Measurements from ENCODE around the gene ST8SIA5.

ST8SIA5 gene

DNA sequence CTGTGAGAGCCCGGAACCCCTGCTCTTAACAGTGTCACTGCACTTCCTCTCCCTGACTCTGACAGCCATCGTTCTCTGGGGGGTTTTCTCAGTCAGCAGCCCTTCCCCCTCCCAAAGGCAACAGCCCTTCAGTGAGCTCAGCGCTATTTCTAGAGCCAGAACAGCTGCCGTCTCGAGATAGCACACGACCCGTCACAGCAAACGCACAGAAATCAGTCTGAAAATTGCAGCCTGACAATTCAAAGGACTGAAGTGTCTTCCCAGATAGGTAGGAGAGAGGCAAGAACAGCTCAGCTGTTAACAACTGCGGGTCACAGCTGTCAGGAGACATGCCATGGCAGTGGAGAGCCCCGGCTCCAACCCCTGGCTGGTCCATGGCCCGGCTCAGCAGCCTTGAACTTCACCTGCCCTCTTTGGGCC, 45.4 kb downstream of the ST8SIA5 start:
- no peak for DNase-seq (ENCODE audit: low spot score)

DNA sequence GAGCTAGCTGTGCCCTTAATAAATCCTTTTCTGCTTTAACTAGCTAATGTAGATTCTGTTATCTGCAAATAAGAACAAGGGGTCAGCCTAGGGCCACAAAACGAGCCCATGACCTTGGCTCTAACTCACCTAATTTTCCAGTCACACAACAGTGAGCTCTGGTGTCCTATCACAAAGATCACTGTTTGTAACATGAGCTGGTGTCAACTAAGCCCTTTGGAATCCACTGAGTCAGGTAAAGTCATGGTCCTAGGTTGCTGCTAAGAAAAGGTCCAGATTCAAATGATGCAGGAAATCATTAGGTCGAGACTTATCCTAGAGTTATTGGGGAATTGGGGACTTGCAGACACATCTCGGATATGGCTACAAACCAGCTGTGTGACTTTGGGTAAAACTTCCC, 49.9 kb downstream of the ST8SIA5 start:
- no peak for DNase-seq (ENCODE audit: low spot score)

DNA sequence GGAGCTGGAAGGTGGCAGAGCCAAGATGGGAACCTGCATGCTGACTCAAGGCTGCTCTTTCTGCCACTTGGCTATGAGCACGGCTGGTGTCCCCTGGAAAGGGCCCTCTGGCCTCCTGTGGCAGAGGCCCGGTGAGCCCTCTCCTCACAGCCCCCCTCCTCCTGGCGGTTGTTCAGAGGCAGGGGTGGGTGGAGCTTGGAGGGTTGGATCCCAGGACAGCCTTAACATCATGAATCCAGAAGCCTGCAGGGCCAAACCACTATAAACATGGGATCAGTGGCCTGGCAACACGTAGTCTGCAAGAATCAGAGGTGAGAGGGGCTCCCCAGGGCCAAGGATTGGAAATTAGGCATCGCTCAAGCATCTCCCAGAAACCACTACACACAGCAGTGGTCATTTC, 51.3 kb downstream of the ST8SIA5 start:
- DNase-seq (ENCODE audit: low spot score) = no peak

DNA sequence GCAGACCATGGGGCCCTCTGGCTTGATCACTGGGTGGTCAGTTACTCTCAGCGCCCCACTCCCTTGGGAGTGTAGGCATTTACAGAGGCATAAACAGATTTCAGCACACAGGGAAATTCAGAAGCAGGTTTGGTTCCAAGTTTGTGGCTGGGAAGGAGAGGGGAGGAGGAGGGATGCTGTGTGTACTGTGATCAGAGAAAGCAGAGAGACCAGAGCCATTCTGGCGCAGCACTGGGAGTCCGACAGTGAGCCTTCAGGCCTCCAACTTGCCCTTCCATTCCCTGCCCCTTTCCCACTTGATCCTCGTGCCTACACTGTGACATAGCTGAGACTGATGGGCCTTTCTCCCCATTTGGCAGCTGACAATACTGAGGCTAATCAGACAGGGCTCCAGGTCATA, 52.0 kb downstream of the ST8SIA5 start:
- DNase-seq (ENCODE audit: low spot score) = no peak

DNA sequence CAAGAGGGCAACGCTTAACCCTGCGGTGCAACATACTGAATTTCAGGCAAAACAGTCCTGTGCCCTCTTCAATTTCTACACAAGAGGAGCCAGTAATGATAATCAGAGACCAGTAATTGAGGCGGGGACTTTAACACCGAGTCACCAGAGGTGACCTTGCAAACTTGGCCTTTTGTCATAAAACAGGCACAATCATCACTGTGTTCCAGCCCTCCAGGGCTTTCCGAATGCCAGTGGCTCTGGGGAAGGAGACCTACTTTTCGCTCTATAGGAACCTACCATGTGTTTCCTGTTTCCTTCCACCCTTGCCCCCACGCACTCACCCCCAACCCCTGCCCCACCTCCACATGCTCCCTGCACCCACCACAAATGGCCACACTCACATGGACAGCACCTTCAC, 52.7 kb downstream of the ST8SIA5 start:
- no peak for DNase-seq (ENCODE audit: low spot score)

DNA sequence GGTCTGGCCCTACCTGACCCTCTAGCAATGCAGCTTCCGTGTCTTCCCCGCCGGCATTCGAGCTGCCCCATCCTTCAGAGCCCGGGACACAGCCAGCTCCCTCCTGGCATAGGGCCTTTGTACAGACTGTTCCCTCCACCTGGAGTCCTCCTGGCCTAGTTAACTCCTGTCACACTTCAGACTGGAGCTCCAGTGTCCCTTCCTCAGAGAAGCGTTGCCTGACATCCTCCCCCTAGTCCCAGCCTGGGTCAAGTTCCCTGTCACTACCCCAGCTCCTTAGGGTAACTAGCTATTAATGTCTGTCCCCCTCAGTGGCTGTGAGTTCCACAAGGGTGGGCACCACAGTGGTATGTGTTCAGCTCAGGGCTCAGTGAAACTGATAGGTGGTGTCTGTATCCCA, 54.4 kb downstream of the ST8SIA5 start:
- no peak for DNase-seq (ENCODE audit: low spot score)

DNA sequence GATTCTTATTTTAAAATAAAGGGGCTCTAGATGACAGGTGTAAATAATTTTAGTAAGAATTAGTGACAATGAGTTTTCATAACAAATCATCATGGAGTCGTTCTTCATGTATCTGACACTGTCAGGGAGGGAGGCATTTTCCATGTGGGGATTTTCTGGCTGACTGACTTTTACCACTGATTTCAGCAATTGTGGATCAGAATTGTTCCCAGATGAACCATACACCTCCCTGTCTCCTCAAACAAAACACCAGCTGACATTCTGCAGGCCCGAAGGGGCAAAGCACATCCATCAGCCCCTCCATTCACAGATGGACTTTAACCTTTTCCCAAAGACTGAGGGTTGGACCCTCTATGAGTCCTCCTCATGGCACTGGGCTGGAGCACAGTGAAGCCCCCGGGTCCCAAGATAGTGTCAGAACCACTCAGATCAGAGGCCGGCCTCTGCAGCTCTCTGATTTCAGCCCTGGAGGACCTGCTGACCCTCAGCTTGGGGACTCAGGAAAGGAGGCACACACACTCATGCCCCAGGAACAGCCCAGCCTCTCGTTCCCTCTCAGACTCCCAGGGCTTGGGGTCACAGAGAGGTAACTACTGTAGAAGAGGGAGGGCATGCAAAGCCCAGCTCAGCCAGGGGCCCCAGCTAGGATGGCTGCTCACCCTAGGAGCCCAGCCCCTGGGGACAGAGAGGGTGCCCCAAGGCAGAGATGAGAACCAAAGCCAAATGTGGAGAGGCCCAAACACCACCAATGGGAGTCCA, 56.6 kb downstream of the ST8SIA5 start:
- DNase-seq (ENCODE audit: low spot score) = no peak

DNA sequence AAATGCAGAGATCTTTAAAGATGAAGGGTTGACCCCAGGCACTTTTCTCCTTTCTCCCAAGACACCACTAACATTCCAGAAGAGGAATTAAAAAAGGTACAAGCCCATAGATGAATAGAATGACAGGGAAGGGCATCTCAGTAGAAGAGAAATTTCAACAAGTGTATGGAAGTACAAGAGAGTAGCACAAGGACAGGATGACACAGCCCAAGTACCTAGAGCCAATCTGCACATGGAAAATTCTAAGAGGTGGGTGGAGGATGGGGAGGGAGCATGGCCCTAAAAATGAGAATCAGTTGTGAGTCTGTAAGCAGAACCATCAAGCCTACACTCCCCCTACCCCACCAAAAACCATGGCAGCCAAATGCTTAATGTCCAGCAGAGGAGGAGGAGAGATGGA, 60.2 kb downstream of the ST8SIA5 start:
- DNase-seq (ENCODE audit: low spot score) = no peak

DNA sequence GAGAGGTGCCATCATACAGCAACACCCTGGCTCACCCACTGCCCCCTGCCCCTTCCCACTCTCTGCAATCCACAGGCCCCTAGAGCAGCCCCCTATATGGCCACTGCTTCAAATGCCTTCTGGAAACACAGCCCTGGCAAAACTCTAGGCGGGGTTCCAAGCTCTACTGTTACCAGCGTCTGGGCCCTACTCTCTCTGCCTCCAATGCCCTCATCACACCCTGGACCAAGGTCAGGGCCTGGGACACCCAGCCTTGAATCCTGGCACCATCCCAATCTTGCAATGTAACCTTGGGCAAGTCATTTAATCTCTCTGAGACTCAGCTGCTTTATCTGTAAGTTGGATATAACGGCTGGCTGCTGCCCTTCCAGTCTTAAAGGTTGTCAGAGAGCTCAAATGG, 60.6 kb downstream of the ST8SIA5 start:
- no peak for DNase-seq (ENCODE audit: low spot score)

DNA sequence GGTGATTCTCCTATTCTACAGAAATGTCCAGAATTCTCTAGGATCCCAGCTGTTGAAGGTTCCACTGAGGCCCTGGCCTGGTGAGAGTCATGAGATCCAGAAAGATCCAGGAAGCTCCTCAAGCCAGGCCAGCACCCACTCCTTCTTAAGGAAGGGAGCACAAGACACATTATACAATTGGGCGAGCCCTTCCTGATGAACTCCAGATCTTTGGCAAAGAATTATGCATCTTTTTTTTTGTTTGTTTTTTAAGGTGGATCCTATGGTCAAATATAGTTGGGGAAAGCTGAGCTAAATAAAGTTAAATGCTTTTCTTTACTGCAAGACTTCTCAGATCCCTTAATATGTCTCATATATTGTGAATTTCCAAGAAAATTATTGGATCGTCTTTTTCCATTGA, 62.9 kb downstream of the ST8SIA5 start:
- no peak for DNase-seq (ENCODE audit: low spot score)

DNA sequence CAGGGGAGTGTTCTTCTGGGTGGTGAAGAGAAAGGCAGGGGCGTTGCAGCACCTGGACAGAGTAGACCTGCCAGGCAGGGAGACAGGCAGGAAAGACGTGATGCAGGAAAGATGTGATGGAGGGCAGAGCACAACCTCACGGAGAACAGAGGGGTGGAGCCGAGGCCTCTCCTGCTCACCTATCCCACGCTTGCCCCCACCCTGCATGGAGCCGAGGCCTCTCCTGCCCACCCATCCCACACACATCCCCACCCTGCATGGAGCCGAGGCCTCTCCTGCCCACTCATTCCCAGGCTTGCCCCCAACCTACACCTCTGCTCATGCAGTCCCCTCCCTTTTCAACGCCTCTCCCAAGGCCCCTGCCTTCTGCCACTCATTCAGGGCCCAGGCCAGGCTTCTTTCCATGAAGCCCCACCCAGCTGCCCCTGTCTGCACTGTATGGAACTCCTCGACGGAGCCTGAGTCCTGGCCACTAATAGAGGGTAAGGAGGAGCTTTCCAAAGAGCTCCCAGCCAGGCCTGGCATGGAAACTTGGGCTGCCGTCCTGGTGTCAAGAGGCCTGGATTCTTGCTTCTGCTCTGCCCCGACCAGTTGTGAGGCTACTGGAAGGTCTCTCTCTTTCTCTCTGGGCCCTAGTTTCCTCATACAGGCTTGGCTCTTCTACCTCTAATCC, 67.9 kb downstream of the ST8SIA5 start:
- no peak for DNase-seq (ENCODE audit: low spot score)

DNA sequence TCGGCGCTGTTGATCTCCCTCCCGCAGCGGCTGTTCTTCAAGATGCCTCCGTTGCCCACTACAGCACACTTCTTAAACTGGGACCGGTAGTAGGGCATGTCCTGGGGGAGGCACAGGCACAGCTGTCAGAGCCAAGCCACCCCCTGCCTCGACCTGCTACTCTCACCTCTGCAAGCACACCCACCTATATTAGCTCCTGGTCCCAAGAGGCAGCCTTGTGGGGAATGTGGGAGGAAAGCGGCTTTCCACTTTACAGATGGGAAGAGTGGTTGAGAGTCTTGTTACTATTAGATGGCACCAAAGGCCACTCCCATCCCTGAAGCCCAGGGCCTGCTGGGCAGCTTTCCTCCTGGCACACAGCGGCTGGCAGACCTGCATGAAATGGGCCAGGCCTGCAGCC, 70.7 kb downstream of the ST8SIA5 start:
- DNase-seq (ENCODE audit: low spot score) = no peak

DNA sequence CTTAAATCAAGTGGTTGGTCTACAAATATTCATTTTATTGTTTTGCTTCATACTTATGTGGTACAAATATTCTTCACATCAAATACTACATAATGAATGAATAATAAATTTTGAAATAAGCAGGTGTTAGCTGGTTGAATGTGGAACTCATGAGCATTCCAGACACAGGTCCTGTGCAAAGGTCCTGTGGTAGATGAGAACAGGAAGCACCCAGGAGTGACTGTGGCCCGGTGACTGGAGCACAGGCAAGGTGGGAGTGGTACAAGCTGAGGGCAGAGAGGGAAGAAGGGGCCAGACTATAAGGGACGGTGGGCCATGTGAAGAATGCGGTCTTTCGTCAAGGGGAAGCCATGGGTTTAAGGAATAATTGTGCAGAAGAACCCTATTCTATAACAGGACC, 73.6 kb downstream of the ST8SIA5 start:
- DNase-seq (ENCODE audit: low spot score) = no peak

DNA sequence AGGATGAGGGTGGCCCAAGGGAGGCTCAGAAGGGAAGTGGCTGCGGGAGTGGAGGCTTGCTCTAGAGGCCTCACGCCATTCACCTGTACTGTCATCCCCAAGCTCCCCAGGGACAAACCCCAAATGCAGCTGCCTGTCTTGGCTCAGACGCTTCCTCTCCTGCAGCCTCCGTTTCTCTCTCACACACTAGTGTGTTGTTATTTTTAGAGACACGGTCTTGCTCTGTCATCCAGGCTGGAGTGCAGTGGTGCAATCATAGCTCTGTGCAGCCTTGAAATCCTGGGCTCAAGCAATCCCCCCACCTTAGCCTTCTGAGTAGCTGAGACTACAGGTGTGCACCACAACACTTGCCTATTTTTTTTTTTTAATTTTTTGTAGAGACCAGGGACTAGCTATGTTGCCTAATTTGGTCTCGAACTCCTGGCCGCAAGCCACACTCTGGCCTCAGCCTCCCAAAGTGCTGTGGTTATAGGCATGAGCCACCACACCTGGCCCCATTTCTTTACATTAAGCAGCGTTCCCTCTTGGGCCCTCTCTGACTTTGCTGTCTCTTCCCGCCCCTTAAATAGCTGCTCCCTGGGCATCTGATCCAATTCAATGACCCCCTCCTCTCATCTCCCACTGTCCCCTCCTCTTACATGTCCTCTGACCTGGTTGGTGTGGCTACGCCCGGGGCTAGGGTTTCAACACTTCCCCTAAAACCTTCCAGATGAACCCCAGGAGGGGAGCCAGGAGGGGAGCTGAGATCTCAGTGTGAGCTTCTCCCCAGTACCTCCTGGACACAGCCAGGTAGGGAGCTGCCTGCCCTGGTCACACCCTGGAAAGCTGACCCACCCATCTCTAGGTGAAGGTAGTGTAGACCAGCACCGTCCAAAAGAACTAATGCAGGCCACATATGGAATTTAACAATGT, 75.8 kb downstream of the ST8SIA5 start:
- no peak for DNase-seq (ENCODE audit: low spot score)

DNA sequence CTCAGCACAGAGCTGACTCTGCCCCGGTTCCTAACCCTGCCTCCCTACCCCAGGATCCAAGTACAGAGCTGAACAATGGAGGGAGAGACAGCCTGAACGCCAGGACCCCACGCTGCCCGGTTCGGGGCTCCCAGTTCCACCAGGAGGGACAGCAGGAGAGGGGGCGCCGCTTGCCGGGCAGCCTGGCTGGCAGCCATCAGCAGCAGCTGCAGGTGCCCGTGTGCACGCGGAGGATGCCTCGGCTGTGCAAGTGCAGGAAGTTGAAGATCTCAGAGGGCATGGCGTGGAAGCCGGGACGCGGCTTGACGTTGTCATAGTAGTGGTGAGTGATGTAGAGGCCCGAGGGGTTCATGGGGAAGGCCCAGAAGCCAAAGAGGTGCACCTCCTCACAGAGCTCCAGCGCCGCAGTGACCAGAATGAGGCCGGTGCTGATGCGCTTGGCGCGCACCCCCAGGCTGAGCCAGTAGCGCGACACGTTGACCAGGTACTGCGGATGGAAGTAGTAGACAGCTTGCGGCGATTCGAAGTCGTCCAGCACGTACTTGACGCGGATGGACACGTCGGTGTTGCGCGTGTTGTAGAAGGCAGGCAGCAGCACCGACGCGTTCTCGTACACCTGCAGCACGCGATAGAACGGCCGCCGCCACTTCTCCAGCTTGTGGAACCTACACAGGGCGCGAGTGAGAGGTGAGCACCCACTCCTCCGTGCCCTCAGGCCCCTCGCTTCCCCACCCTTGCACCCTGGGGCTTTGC, 76.8 kb downstream of the ST8SIA5 start:
- no peak for DNase-seq (ENCODE audit: low spot score)

DNA sequence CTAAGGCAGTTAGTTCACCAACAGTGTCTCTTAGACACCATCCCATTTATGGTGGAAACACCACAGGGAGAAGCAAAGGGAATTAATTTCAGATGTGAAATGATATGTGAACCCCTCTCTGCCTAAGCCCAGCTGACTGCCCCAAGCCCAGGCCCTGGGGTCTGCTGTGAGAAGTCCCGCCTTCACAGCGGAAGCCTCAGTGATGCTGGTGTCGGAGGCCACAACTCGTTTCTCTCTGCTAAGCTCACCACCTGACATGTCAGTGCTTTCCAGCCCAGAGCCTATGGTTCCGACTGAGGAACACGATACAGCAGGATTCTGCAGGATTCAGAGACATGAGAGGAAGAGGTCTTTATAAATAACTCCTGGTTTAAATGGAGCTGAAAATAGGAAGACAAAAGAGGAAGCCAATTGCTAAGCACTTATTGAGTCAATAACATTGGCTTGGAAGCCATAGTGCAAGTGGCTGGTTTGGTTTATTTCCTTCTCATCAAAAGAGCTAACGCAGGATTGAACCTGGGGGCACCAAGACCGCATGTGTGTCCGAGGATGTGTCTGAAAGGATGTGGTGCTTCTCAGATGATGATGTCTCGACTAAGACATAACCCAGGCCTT, 78.0 kb downstream of the ST8SIA5 start:
- no peak for DNase-seq (ENCODE audit: low spot score)

DNA sequence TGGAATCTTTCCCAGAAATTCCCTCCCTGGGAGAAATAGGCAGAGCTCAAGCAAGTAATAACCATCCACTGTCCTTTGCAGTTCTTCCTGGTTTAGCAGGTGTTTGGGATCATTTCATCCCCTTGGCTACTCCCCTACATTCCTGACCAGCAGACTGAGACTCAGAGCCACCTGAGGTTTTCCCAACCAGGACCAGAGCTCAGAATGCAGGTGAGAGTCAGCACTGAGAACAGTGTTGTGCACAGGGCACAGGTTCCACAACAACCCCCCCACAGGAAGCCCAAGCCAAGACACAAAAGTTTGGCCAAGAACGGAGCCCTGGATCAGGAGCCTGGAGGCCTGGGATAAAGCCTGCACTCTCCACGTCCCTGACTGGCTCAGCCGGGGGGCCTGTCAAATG, 78.8 kb downstream of the ST8SIA5 start:
- no peak for DNase-seq (ENCODE audit: low spot score)

DNA sequence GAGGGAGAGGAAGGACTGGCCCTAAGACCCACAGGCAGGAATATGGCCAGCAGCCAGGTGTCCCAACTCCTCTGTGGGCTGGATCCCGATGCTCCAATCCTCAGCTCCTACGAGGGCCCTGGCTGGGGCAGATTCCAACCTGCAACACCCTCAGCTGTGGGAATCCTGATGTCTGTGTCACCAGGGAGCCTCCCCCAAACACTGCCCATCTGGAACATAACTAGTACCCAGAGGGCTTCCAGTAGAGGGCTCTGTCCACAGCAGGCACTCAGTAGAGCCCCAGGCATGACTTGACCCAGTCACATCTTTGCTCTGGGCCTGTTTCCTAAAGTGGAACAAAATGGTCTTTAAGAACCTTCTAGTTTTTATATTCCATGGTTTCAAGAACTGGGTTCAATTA, 79.2 kb downstream of the ST8SIA5 start:
- peak; percentile 45 for DNase-seq (ENCODE audit: low spot score)

DNA sequence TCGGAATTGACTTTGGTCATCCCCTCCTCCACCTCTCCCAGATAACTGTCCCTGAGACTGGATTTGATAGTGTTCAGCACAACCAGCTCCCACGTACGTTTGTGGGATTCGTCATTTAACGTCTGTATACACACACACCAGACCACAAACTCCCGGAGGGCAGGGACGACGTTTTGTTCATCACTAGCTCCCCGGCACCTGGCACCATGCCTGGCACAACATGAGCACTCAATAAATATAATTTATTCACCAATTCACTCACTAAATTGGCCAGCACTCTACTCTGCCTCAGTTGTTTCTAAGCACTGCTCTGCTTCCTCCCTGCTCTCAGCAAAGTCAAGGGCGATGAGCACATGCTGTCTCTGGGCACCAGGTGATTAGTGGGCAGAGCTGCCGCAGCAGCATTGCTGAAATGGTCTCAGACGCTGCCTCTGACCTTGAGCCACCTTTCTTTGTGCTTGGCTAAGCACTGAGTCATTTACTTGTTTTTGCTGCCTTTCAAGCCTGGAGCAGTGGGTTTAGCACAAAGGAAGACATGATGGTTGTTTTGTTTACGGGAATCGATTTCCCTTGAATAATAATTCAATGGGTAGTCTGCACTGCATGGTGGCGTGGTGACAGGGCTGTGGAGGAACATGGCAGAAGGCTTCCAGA, 80.5 kb downstream of the ST8SIA5 start:
- DNase-seq (ENCODE audit: low spot score) = no peak

DNA sequence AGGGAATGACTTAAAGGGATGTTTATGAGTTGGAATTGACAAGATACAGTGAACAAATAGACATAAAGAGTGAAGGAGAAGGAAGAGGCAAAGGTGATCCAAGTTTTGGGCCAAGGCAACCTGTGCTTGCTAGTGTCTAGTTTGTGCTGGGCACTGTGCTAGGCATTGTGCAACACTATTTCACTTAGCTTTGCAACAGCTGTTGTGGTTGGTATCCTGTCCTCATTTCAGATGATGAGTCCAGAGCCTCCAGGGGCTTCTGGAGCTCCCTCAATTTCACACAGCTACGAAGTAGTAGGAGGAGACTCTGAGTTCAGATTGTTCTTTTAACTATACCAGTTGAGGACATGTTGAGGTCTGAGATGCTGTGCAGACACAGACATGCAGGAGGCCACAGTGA, 81.7 kb downstream of the ST8SIA5 start:
- no peak for DNase-seq (ENCODE audit: low spot score)

Data from GM03348 (cell line).